AG04449 (cell line): ENCODE results near the gene SAC3D1.

Experiments
- CTCF ChIA-PET: fragments of 350-600 bp; formaldehyde crosslinking; extraction: SDS; loops from one replicate; lab custom pipeline; 2021; ENCODE audit warnings: antibody characterized with exemption; lab: Yijun Ruan, JAX
- POLR2A ChIA-PET: fragments of 400-600, 350-600 bp; formaldehyde crosslinking; extraction: SDS; loops from one replicate; lab custom pipeline; 2020; ENCODE audit warnings: antibody characterized with exemption, inconsistent platforms; lab: Yijun Ruan, JAX
- DNase-seq: peaks from one replicate; pipeline ENCODE4 v3.0.0-alpha.2; 2010; ENCODE audit warnings: low read depth, low spot score
- H3K4me3 ChIP-seq: 2 replicates; pipeline ENCODE4 v1.5.1; 2011; ENCODE audit warnings: low read depth, mild to moderate bottlenecking, control low read depth, low read length
- TF ChIP-seq, protein P1 (sequence below): IDR thresholded peaks from one replicate; pipeline ENCODE4 v1.5.1; 2011; ENCODE audit warnings: mild to moderate bottlenecking, moderate library complexity, low read length, control low read depth, inconsistent platforms; ENCODE audit not compliant: insufficient read depth; ENCODE audit errors: missing control alignments

SAC3D1 gene

GRCh38 chr11:65077451-65077850 is 36.4 kb downstream of the SAC3D1 start:
- no peak overlapping the region for H3K4me3 ChIP-seq
- CTCF ChIA-PET: interaction anchor here (0.8 to 2.0 kb wide), 4 partner anchors 14 to 63 kb away, joined by 3 to 5 read pairs (median 4); partner anchors contain the start of gene ARL2
- TF ChIP-seq, protein P1, sequence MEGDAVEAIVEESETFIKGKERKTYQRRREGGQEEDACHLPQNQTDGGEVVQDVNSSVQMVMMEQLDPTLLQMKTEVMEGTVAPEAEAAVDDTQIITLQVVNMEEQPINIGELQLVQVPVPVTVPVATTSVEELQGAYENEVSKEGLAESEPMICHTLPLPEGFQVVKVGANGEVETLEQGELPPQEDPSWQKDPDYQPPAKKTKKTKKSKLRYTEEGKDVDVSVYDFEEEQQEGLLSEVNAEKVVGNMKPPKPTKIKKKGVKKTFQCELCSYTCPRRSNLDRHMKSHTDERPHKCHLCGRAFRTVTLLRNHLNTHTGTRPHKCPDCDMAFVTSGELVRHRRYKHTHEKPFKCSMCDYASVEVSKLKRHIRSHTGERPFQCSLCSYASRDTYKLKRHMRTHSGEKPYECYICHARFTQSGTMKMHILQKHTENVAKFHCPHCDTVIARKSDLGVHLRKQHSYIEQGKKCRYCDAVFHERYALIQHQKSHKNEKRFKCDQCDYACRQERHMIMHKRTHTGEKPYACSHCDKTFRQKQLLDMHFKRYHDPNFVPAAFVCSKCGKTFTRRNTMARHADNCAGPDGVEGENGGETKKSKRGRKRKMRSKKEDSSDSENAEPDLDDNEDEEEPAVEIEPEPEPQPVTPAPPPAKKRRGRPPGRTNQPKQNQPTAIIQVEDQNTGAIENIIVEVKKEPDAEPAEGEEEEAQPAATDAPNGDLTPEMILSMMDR: no peak
- POLR2A ChIA-PET: no interaction called here
- no peak for DNase-seq

GRCh38 chr11:65078151-65078550 is 37.1 kb downstream of the SAC3D1 start:
- H3K4me3 ChIP-seq: no peak overlapping the region
- ChIA-PET CTCF (interaction anchor here (1.5 to 1.6 kb wide), 2 partner anchors 21 to 64 kb away, joined by 3 to 5 read pairs; partner anchors contain the start of gene ARL2), POLR2A (no interaction called here)
- no peak for DNase-seq
- TF ChIP-seq, protein P1: peak; percentile 54

DNA sequence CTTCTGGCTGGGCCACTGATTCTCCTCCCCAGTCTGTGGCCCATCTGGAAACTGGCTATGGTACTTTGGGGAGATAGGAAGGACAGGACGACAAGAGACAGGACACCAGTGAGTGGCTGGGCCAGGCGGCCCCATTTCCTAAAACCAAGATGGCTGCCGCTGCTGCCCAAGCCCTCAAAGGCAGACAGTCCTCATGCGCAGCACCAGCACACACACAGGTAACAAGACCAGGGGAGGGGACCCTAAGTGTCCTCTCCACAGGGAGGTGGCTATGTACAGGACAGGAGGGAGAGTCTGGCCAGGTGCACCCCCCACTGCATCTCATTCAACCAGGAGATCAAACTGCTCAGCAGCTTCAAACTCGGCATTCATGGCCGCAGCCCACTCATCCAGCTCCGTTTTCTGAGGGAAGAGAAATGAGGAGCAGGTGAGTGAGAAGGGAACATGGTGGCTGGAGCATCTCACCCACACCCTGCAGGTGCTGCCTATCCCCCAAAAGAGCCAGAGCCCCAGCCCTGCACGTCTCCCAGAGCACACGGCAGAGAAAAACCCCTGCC is 37.9 kb downstream of the SAC3D1 start:
- H3K4me3 ChIP-seq: no peak overlapping the region
- TF ChIP-seq, protein P1: no peak
- ChIA-PET POLR2A (no interaction called here), CTCF (interaction anchor here (1.0 to 1.5 kb wide), 3 partner anchors 24 to 65 kb away, joined by 3 to 5 read pairs (median 5); partner anchors contain the start of gene ARL2)
- no peak for DNase-seq

GRCh38 chr11:65083134-65083833 is 42.3 kb downstream of the SAC3D1 start:
- TF ChIP-seq, protein P1: no peak
- ChIA-PET CTCF (interaction anchor here (1.1 to 2.5 kb wide), 3 partner anchors 12 to 69 kb away, joined by 4 to 12 read pairs (median 7); partner anchors contain the start of gene ARL2), POLR2A (interaction anchor here (1.4 kb wide), 1 partner anchor 12 kb away, joined by 4 read pairs; no protein-coding TSS in a partner anchor)
- no peak for DNase-seq
- H3K4me3 ChIP-seq: peak overlapping the region; percentile 97

DNA sequence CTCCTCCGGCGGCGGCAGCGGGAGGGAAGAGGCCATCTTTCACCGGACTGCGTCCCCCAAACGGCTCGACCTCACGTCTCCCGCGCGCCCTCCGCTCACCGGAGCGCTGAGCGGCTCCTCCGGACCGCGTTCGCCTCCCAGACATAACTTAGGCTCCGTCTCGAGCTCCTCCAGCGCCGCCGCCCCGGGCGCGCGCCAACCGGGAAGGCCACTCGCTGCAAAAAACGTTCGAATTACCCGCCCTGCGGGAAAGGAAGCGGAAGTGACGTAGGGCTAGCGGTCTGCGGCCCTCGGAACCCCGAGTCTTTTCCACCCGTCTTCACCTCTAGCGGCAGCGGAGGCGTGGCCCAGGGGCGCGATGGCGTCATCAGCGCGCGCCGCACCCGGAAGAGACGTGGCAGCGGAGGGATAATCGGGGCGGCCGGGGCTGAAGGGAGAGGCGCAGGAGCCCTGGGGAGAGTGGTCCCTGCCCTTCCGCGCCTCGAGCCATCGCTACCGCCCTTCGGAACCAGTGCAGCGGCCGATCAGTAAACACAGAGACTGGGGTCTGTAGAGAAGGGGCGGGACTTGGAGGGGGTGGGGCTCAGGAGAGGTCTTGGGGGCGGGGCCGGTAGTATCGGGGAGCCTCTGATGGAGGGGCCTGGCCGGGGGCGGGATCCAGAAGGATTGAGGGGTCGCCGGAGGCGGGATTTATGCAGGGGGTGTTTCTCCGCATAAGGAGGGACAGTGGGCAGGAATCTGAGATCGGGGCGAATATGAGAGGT is 43.0 kb downstream of the SAC3D1 start, which contains the start of the genes CDCA5 and ZFPL1:
Gene CDCA5 (minus strand): TSS at position 207 of the 764 bp plus-strand sequence. CDS start 62 bp downstream, at position 145.
Gene ZFPL1 (plus strand): TSS at position 389 of the 764 bp plus-strand sequence. CDS start 477 bp downstream, outside the sequence.
- TF ChIP-seq, protein P1: no peak
- peak; percentile 59 for DNase-seq
- POLR2A ChIA-PET: interaction anchor here (1.4 kb wide), 1 partner anchor 11 kb away, joined by 4 read pairs; no protein-coding TSS in a partner anchor
- CTCF ChIA-PET: interaction anchor here (1.1 to 2.5 kb wide), 3 partner anchors 11 to 70 kb away, joined by 4 to 12 read pairs (median 7); partner anchors contain the start of gene ARL2
- peak within 1 kb of the TSS; percentile 97 for H3K4me3 ChIP-seq
